ENCODE data around the gene MORF4L1.

GRCh38 chr15:78946493-78946892 lies 73.8 kb downstream of the MORF4L1 start:
- TF ChIP-seq CTCF (IDR thresholded peaks at IDR 0.05) (no peak), EZH2phosphoT487 (IDR thresholded peaks at IDR 0.05) (no peak), EZH2 (IDR thresholded peaks at IDR 0.05) (no peak)
